Measurements from ENCODE around the gene ZDHHC14.
A peak's percentile ranks its signal among the peaks of the same experiment; 100 is the strongest.

The ZDHHC14 gene

GRCh38 chr6:157656437-157656997 lies 275.5 kb downstream of the ZDHHC14 start:
- DNase-seq = no peak

GRCh38 chr6:157657754-157658153 lies 276.8 kb downstream of the ZDHHC14 start:
- DNase-seq = no peak

GRCh38 chr6:157658301-157658700 lies 277.3 kb downstream of the ZDHHC14 start:
- no peak for DNase-seq

GRCh38 chr6:157659536-157660271 lies 278.7 kb downstream of the ZDHHC14 start:
- DNase-seq = no peak

- DNase-seq = no peak
Observed at GRCh38 chr6:157660414-157660813, 279.4 kb downstream of the ZDHHC14 start.

DNA sequence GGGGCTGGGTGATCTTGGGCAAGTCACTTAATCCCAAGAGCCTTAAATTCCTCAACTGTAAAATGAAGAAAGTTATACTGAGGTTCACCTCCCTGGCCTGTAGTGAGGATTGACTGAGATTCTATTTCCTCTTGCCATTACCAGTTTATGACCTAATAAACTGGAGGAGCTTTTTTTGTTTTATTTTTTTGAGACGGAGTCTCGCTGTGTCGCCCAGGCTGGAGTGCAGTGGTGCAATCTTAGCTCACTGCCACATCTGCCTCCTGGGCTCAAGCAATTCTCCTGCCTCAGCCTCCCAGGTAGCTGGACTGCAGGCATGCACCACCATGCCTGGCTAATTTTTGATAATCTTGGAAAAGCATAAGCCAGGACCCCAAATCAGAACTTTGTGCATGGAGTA lies 280.7 kb downstream of the ZDHHC14 start:
- DNase-seq = no peak

DNA sequence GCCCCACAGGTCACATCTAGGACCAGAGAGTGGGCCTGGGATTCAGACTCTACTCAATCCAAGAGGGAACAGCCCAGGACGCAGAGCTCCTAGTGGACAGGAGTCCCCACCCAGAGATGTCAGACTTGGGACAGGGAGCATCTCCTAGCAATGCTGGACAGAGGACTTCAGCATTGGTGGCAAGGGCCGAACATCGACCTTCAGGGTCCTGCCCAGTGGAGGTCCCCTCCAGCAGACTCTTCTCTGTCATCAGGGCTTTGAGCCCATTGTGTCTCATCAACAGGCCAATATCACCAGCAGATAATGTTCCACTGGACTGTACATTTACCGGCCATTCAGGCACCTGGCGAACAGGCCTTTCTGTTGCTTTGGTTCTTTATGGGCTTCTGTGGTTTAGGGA lies 282.3 kb downstream of the ZDHHC14 start:
- DNase-seq = no peak

DNA sequence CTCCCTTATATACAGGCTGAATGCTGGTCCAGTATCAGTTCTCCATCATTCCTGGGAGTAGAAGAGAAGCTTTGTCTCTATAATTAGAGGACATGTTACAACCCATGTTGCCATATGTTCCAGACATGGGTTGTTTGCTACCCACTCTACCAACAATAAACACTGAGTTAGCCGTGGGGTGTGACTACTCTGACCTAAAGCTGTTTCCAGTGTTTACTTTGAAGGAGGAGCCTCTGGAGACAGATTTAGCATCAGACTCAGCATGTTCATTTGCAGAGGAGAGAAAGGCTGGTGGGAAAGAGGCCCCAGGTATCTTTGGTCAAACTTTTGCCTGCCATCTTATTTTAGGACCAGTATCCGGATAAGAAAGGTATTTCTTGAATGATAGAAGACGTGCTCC lies 284.2 kb downstream of the ZDHHC14 start:
- DNase-seq = no peak

- no peak for DNase-seq
Observed at GRCh38 chr6:157666729-157667128, 285.7 kb downstream of the ZDHHC14 start.

GRCh38 chr6:157667211-157668008 lies 286.4 kb downstream of the ZDHHC14 start:
- DNase-seq = peak; percentile 20 to 21

DNA sequence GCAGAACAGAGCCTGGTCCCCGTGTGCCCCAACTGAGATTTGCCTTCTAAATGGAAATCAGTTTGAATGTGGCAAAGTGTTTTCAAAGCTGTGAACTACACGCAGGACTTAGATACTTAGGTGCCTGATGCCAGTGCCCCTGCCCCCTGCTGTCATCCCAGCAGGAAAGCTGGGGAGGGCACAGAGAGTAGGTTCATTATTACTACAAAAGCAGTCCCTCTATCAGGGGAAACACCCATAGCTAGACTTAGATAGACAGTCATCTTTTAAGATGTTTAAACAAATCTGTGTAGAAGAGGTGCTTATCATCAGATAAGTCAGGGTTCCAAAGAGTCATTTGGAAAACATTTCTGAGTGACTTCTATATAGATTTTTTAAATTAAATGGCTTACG lies 287.0 kb downstream of the ZDHHC14 start:
- no peak for DNase-seq

DNA sequence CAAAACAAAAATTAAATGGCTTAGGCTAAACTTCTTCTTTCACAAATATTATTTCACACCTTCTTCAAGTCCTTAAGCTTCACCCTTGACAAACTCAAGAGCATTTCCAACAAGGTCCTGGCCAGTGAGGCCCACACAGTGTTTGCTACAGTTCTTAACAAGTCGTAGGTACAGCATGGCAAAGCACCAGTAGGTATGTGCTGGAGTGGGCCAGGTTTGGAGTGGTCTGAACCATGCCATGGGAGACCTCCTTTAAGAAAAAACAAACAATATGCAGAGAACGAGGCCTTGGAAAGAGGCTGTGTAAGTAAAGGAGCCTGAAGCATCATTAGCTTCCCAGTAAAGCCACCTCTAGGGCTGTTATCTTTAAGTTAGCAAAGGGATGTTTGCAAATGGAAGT lies 287.7 kb downstream of the ZDHHC14 start:
- no peak for DNase-seq

- no peak for DNase-seq
Observed at GRCh38 chr6:157669323-157669722, 288.3 kb downstream of the ZDHHC14 start.

- no peak for DNase-seq
Observed at GRCh38 chr6:157669747-157670216, 288.8 kb downstream of the ZDHHC14 start.

DNA sequence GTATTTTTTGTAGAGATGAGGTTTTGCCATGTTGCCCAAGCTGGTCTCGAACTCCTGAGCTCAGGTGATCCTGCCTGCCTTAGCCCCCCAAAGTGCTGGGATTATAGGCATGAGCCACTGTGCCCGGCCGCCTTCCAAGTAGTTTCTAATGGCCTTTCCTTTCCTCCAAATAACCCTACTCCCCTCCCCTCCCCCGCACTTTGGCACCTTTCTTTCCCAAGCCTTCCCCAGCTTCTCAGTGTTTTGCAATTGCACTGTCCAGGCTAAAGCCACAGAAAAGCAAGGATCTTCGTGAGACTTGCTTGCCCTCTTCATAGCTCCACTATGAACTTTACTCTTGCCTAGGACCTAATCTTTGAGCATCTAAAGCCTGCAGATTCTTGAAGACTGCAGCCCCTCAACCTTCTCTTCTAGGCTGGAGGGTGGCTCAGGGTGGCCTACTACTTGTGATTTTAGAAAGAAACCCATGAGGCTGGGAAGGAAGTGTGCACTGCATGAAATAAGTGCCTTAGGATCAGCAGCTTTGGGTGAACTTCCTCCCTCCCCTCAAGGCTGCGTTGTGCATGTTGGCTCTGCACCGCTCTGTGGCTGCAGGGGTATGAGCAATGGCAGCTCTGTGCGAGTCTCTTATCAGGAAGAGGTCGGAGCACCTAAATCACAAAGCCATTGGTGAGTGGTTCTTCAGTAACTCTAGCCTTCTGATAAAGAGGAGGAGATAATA lies 289.6 kb downstream of the ZDHHC14 start:
- DNase-seq = no peak

DNA sequence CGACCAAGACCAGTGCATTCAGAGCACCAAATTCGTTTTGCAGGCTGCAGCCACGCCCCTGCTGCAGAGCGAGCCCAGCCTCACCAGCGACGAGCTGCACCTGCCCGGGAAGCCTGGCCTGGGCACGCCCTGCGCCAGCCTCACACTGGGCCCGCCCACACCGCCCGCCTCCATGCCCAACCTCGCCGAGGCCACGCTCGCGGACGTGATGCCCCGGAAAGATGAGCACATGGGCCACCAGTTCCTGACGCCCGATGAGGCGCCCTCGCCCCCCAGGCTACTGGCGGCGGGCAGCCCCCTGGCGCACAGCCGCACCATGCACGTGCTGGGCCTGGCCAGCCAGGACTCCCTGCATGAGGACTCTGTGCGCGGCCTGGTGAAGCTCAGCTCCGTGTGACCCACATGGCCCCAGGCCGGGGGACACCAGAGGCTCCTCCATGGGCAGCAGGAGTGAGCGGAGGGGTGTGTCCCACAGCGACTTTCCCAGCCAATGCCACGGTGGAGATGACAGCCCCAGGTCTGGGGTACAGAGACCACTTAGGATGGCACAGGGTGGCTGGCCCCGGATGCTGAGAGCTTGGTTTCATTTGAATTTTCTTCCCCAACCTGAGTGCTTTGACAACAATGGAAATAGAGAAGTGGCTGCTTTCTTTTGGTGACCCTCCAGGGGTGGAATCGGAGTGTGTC lies 291.9 kb downstream of the ZDHHC14 start:
- no peak for DNase-seq

- DNase-seq = no peak
Observed at GRCh38 chr6:157673596-157673995, 292.6 kb downstream of the ZDHHC14 start.

DNA sequence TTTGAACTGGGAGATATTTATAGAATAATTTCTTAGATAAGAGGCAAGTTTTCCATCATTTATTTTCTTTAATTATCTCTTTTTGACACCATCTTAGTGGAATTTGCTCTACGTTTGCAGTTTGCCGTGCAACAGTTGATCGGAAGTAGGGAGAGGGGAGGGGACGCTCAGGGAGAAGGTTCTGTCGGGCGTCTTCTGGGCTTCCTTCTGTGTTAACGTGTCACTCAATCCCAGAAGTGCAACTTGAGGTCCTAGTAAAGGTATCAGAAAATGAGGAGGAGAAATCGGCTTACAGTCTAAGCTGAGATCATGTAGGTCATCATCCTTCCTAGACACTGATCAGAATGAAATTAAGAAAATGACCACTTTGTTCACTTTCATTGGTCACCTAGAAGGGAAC lies 293.1 kb downstream of the ZDHHC14 start:
- DNase-seq = no peak

- no peak for DNase-seq
Observed at GRCh38 chr6:157675831-157676230, 294.8 kb downstream of the ZDHHC14 start.

DNA sequence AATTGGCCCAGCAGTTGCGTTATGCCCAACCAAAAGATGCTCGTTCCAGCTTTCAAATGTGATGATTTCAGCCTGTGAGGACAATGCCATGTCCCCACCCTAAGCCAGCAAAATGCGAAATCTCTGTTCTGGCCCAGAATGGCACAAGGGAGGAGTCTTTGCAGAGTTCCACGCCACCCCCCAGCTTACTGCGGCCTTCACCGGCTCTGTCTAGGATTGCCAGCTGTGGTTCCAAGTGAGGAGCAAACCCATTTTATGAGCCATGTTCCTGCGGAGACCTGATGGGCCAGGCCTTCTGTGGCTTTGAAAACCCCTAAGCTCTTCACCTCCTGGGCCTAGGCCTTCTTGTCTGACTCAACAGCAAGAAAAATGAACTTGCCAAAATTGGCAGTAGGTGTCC lies 295.3 kb downstream of the ZDHHC14 start:
- no peak for DNase-seq

DNA sequence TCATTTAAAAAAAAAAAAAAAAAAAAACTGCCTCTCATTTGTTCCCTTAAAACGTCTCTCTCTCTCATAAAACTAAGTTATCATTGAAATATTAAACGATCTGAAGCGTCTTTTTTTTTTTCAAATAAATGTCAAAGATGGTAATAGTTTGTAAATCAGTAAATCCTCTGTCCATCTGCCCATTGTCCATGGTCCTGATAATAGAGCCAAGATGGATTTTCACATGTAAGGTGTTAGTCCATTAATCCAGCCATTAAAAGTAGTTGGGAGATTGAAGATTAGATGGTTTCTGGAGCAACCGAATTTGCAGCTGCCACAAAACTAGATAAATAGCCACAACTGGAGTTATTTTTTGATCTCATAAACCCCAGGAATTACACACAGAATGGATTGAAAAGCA lies 296.2 kb downstream of the ZDHHC14 start:
- no peak for DNase-seq
